Measurements from ENCODE around the gene NOTCH3. TPM values are rescaled to one million over a fixed set of nuclear protein-coding genes. Genes with fewer than 3 reads are reported as not detected.

NOTCH3 gene
- total RNA-seq, 1 experiment from 2014 or later = 60.6 TPM

DNA sequence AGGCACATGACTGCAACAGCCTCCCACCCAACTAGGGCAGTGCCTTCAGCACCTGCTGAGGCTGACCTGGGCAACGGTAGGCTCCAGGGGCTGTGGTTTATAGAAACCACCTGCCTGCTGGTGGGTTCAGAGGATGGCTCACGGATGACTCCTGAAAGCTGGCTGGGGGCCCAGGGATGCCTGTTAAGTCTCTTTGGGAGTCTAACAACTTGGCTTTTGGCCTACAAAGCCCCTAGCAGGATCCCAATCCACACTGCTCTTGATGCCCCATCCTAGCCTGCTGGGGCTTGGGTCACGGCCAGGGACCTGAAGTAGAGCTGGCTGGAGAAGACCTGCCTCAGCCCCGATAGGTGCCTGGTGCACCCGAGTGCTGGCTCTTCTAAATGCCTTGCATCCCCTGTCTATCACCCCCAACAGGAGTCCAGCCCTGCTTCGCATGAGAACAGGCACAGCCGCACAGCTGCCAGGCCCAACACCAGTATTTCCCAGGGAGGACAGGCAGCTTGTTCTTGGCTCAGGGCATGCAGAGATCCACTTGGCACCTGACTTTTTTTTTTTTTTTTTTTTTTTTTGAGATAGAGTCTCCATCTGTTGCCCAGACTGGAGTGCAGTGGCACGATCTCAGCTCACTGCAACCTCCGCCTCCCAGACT lies 40.6 kb upstream of the NOTCH3 start:
- Mint-ChIP-seq H3K9me3 (ENCODE audit: unreplicated experiment) (no peaks in the 10 kb centered on the region), H3K27me3 (ENCODE audit: insufficient read depth, unreplicated experiment) (no peaks in the 10 kb centered on the region), H3K36me3 (ENCODE audit: insufficient read depth, unreplicated experiment) (peaks cover 94% of the 10 kb centered on the region), H3K4me3 (ENCODE audit: unreplicated experiment) (no peak overlapping the region), H3K4me1 (ENCODE audit: low read depth, unreplicated experiment) (no peaks in the 10 kb centered on the region), H3K27ac (ENCODE audit: unreplicated experiment) (no peak overlapping the region)
- no peak for DNase-seq
- H3K4me3 ChIP-seq (ENCODE audit: low read depth, low read length) = no peak overlapping the region
- no peaks in the 10 kb centered on the region for H3K4me1 ChIP-seq
- POLR2A ChIA-PET = no interaction called here
- no peaks in the 10 kb centered on the region for H3K27me3 ChIP-seq (replicated peaks; ENCODE audit: control insufficient read depth, insufficient read depth, low read length)
- CTCF ChIA-PET = no interaction called here
- peaks cover 2% of the 10 kb centered on the region for H3K36me3 ChIP-seq (ENCODE audit: control insufficient read depth, insufficient read depth, low read length)
- BruUV-seq (replicated peaks) = no TSS peak
- TF ChIP-seq, protein P1, sequence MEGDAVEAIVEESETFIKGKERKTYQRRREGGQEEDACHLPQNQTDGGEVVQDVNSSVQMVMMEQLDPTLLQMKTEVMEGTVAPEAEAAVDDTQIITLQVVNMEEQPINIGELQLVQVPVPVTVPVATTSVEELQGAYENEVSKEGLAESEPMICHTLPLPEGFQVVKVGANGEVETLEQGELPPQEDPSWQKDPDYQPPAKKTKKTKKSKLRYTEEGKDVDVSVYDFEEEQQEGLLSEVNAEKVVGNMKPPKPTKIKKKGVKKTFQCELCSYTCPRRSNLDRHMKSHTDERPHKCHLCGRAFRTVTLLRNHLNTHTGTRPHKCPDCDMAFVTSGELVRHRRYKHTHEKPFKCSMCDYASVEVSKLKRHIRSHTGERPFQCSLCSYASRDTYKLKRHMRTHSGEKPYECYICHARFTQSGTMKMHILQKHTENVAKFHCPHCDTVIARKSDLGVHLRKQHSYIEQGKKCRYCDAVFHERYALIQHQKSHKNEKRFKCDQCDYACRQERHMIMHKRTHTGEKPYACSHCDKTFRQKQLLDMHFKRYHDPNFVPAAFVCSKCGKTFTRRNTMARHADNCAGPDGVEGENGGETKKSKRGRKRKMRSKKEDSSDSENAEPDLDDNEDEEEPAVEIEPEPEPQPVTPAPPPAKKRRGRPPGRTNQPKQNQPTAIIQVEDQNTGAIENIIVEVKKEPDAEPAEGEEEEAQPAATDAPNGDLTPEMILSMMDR (IDR thresholded peaks at IDR 0.05; ENCODE audit: insufficient read depth in 1 of 2, low read depth in 1 of 2, low read length in 1 of 2, severe bottlenecking in 1 of 2, unreplicated experiment in 1 of 2) = no peak
- intact Hi-C loops (cut with micrococcal nuclease; ENCODE audit: unreplicated experiment) = no loop called here
- H3K9me3 ChIP-seq = no peaks in the 10 kb centered on the region

DNA sequence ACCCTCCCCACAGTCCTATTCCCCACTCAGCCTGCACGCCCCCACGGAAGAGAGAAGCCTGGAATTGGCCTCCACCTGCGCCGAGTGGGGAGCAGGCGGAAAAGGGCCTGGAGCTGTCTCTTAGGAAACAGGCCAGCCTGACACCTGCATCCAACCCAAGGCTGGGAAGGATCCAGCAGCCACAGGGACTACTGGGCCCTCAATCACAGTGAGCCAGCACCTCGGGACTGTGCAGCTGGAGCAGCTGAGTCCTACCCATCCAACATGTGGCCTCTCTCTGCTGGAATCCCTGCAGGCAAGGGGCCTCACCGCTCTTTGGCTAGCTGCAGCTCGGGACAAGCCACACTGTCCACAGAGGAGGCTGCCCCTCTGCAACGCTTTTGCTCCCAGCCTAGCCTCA lies 39.7 kb upstream of the NOTCH3 start:
- Mint-ChIP-seq H3K4me1 (ENCODE audit: low read depth, unreplicated experiment) (no peaks in the 10 kb centered on the region), H3K27me3 (ENCODE audit: insufficient read depth, unreplicated experiment) (no peaks in the 10 kb centered on the region), H3K4me3 (ENCODE audit: unreplicated experiment) (no peak overlapping the region), H3K27ac (ENCODE audit: unreplicated experiment) (no peak overlapping the region), H3K9me3 (ENCODE audit: unreplicated experiment) (no peaks in the 10 kb centered on the region), H3K36me3 (ENCODE audit: insufficient read depth, unreplicated experiment) (peaks cover 94% of the 10 kb centered on the region)
- H3K27me3 ChIP-seq (replicated peaks; ENCODE audit: control insufficient read depth, insufficient read depth, low read length) = no peaks in the 10 kb centered on the region
- H3K4me3 ChIP-seq (ENCODE audit: low read depth, low read length) = no peak overlapping the region
- TF ChIP-seq, protein P1 (IDR thresholded peaks at IDR 0.05; ENCODE audit: insufficient read depth in 1 of 2, low read depth in 1 of 2, low read length in 1 of 2, severe bottlenecking in 1 of 2, unreplicated experiment in 1 of 2) = no peak
- no peaks in the 10 kb centered on the region for H3K4me1 ChIP-seq
- DNase-seq = no peak
- peaks cover 2% of the 10 kb centered on the region; the same call in 1 of the 2 replicates for H3K36me3 ChIP-seq (ENCODE audit: control insufficient read depth, insufficient read depth, low read length)
- intact Hi-C loops (cut with micrococcal nuclease; ENCODE audit: unreplicated experiment) = no loop called here
- no TSS peak for BruUV-seq (replicated peaks)
- CTCF ChIA-PET = no interaction called here
- POLR2A ChIA-PET = no interaction called here
- H3K9me3 ChIP-seq = no peaks in the 10 kb centered on the region

DNA sequence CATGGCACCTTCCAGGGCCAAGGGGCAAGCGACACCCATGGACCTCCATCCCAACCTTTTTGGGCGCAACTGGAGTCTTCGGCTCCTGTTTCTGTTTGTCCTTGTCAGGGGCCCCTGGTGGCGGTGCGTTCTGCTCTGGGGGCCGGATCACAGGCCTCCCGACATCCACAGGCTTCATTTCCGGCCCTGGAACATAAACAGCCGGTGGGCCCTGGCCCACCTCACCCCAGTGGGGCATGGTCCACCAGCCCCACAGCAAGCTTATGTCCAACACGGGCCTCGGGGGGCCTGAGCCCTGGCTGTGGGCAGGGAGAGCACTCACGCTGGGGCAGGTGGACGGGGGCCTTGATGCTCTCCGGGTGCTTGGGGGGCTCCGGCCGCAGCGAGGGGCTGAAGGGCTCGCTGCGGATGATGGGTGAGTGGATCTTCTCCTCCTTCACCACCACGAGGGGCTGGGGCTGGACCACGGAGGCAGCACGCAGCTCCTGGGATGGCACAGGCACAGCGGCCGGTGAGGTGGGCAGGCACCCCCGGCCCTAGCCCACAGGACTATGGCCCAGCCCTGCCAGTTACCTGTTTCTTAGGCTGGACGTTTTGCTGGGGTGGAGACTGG lies 38.6 kb upstream of the NOTCH3 start:
- H3K27me3 Mint-ChIP-seq (ENCODE audit: insufficient read depth, unreplicated experiment) = no peaks in the 10 kb centered on the region
- no peaks in the 10 kb centered on the region for H3K9me3 ChIP-seq
- no TSS peak for BruUV-seq (replicated peaks)
- no peak overlapping the region for H3K4me3 ChIP-seq (ENCODE audit: low read depth, low read length)
- intact Hi-C loops (cut with micrococcal nuclease; ENCODE audit: unreplicated experiment) = no loop called here
- TF ChIP-seq, protein P1 (IDR thresholded peaks at IDR 0.05; ENCODE audit: insufficient read depth in 1 of 2, low read depth in 1 of 2, low read length in 1 of 2, severe bottlenecking in 1 of 2, unreplicated experiment in 1 of 2) = no peak
- no peaks in the 10 kb centered on the region for H3K4me1 ChIP-seq
- no peaks in the 10 kb centered on the region for H3K4me1 Mint-ChIP-seq (ENCODE audit: low read depth, unreplicated experiment)
- H3K27ac Mint-ChIP-seq (ENCODE audit: unreplicated experiment) = no peak overlapping the region
- H3K36me3 ChIP-seq (ENCODE audit: control insufficient read depth, insufficient read depth, low read length) = peaks cover 2% of the 10 kb centered on the region; the same call in 1 of the 2 replicates
- H3K36me3 Mint-ChIP-seq (ENCODE audit: insufficient read depth, unreplicated experiment) = peaks cover 92% of the 10 kb centered on the region
- no peak overlapping the region for H3K4me3 Mint-ChIP-seq (ENCODE audit: unreplicated experiment)
- no peaks in the 10 kb centered on the region for H3K27me3 ChIP-seq (replicated peaks; ENCODE audit: control insufficient read depth, insufficient read depth, low read length)
- ChIA-PET CTCF (interaction anchor here (0.6 to 1.0 kb wide), 2 partner anchors 77 to 148 kb away, joined by 4 to 9 read pairs; no protein-coding TSS in a partner anchor), POLR2A (no interaction called here)
- DNase-seq = no peak
- H3K9me3 Mint-ChIP-seq (ENCODE audit: unreplicated experiment) = no peaks in the 10 kb centered on the region
